Activated T-cell treated with anti-CD3 and anti-CD28 coated beads, Interleukin-2, amount 50 U/mL, for 48 hours (primary cell): Measurements from ENCODE around the gene ADAM30.
A peak's percentile ranks its signal among the peaks of the same experiment; 100 is the strongest.

Experiments used
- DNase-seq, 2 experiments: peaks; one replicate each; pipeline ENCODE4 v3.0.0-alpha.2; 2020

Gene ADAM30

DNA sequence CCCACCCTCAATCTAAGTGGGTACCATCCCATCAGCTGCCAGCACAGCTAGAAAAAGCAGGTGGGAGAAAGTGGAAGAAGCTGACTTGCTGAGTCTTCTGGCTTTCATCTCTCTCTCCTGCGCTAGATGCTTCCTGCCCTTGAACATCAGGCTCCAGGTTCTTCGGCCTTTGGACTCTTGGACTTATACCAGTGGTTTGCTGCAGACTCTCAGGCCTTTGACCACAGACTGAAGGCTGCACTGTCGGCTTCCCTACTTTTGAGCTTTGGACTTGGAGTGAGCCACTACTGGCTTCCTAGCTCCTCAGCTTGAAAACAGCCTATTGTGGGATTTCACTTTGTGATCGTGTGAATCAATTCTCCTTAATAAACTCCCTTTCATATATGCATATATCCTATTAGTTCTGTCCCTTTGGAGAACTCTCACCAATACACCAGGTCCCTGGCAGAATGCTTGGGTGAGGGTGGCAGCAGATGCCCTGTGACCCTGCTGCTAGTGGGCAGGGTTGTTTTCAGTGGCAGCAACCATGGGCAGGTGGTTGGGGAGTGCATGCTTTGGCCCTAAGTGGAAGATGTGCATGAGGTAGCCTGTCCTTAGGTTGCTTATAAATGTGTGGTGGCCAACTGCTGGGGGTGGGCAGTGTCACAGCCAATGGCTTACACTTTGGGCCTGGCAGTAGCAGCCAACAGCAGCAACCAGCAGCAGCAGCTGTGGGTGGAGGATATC lies 10.8 kb upstream of the ADAM30 start:
- DNase-seq, result no peak

DNA sequence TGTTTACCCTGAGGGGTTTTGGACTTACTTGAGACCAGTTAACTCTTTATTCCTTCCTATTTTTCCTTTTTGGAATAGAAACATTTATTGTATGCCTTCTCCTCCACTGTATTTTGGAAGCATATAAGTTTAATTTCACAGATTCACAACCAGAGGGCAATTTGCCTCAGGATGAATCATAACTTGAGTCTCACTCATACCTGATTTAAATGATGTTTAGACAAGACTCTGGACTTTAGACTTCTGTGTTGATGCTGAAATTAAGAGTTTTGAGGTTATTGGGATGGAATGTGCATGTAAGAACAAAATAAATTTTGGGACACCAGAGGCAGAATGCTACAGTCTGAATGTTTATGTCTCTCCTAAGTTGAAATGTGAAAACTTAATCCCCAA lies 7.1 kb upstream of the ADAM30 start:
- no peak for DNase-seq

GRCh38 chr1:119902775-119903442 lies 6.6 kb upstream of the ADAM30 start:
- no peak for DNase-seq

GRCh38 chr1:119898981-119899720 lies 2.8 kb upstream of the ADAM30 start:
- no peak for DNase-seq

- DNase-seq, result no peak
Observed at GRCh38 chr1:119898530-119898929, 2.2 kb upstream of the ADAM30 start.

DNA sequence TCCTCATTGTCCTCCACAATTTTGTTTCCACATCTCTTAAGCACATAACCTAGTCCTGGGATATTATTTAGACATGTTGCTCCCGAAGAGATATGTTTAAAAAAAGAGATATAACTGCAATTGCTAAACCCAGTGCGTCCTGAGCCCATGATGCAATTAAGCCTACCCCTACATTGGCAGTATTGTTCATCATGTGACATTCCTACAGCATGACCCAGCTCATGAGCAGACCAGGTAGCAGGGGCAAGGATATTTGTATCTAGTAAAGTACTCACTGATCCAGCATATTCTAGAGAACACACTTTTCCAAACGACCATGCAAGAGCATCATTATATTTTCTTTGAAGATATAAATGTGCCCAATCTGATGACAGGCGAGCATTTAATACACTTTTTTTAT lies 1.2 kb downstream of the ADAM30 start:
- no peak for DNase-seq

DNA sequence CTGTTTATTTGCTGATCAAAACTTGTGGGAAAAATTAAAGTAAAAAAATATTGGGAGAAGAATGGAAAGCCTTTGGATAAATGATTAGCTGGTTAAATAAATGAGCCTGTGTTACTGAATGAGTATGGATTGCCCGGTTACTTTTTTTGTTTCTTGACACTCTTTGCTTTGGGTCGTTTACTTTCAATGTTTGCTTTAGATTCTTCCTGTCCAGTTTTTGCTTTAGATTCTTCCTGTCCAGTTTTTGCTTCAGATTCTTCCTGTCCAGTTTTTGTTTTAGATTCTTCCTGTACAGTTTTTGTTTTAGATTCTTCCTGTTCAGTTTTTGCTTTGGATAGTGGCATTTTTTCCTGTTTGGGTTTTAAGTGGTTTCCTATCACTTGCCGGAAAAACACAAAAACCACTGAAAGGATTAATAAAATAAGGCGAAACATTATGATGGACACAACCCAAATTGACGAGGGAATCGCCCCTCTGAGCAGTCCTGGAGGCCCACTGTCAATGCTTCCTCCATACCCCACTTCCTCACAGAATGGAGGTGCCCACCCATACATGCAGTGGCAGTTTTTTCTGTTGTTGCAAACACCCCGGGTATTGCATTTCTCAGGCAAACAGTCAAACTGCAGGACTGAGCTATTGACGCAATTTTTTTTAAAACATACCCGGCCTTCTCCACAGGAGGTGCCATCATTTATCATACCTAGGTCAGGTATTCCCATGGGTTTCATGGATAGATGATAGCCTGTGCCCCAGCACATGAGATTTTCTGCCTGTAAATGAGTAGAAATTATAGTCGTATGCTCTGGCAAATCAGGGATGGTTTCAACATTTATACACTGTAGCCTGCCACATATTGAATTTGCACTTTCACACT lies 2.3 kb downstream of the ADAM30 start:
- DNase-seq, result no peak

GRCh38 chr1:119893238-119893791 lies 3.0 kb downstream of the ADAM30 start:
- no peak for DNase-seq

GRCh38 chr1:119891386-119891785 lies 4.9 kb downstream of the ADAM30 start:
- no peak for DNase-seq

- no peak for DNase-seq
Observed at GRCh38 chr1:119888476-119888875, 7.8 kb downstream of the ADAM30 start.

DNA sequence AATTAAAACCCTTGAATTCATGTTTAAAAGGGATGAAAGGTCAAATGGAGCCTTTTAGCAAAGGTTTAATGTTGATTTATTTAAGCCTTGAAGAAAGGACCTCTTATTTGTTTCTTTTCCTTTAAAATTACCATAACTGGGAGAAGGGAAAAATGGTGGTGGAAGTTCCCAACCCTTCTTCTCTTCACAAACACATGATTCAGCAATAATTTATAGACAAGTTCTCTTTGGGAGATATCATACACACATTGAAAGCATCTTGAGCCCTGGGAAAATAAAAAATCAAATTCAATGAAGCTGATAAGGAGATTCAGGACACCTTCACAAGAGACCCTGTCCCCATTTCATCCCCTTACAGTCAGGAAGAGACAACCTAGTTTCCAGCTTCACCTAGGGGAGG lies 8.9 kb downstream of the ADAM30 start:
- no peak for DNase-seq

DNA sequence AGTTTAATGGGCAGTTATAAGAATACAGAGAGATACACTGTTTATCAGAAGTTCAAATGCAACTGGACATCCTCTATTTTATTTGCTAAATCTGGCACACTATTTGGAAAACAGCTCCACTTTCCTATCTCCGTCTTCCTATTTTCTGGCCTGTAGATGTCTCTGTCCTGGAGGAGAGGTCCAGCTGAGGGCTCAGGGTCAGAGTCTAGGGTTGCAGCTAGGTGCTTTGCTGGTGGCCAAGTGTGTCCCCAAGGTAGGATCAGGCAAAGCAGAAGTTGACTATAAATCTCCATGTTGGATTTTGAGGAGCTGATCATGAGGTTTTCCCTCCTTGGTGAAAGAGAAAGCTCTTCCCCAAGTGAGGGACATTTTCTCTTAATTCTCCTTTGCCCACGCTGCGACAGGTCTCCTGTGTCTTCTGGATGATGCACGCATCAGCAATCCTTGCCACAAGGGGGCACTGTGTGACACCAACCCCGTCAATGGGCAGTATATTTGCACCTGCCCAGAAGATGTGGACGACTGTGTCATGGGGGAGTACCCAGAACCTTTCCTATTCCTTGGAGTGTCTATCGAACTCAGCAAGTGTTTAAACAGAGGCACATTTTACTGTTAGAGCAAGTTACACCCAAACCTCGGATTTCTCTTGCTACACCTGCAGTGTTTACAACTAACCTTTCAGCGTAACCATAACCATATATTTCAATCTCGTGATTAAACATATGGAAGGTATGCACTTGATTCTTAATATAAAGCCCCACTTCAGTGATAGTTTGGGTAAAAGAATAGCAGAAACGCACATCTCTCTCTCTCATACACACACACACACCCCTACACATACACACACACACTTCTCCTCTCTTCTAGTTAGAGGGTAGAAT lies 10.2 kb downstream of the ADAM30 start:
- DNase-seq, result peak; percentile 76 to 78

- DNase-seq, result no peak
Observed at GRCh38 chr1:119884711-119885110, 11.6 kb downstream of the ADAM30 start.

- DNase-seq, result no peak
Observed at GRCh38 chr1:119883826-119884225, 12.5 kb downstream of the ADAM30 start.

DNA sequence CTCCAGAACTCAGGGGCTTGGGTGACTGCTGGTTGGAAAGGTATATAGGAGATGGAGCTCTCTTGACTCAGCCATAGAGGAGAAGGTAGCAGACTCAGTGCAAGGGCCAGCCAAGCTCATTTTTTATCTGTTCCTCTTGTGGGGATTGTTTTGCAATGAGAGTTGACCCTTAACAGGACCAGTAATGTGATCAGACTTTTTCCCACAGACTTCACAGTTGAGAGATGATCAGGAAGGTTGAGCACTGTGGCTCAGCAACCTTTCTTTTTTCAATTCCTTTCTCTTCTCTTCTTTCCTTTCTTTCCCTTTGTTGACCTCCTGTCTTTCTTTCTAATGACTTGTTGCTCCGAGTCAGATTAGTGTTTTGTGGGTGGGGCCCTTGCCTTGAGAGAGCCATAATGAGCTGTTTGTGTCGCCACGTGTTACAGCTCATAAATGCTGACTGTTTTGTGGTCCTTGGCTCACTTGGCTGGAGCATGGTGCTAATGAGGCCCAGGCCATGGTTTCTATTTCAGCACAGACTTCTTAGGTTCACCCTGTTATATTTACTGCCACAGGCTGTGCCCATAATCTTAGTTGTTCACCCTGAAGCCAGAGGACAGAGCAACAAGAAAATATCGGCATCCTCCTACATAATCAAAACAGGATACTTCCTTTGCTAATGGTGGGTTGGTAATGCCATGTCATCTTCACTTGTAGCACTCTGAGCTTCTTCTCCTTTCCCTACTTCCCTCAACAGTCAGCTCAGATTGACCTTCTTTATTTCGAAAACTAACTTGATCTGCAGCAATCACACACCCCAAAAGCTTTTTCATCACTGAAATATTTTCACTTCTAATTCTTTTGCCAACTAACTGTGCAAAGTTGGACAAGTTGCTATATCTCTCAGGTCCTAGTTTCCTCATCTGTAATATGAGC lies 13.9 kb downstream of the ADAM30 start:
- no peak for DNase-seq

GRCh38 chr1:119879510-119880434 lies 16.5 kb downstream of the ADAM30 start:
- no peak for DNase-seq

- no peak for DNase-seq
Observed at GRCh38 chr1:119878171-119878570, 18.1 kb downstream of the ADAM30 start.

GRCh38 chr1:119874186-119874585 lies 22.1 kb downstream of the ADAM30 start:
- DNase-seq, result no peak
